ENCODE data around the gene PELI3.

DNA sequence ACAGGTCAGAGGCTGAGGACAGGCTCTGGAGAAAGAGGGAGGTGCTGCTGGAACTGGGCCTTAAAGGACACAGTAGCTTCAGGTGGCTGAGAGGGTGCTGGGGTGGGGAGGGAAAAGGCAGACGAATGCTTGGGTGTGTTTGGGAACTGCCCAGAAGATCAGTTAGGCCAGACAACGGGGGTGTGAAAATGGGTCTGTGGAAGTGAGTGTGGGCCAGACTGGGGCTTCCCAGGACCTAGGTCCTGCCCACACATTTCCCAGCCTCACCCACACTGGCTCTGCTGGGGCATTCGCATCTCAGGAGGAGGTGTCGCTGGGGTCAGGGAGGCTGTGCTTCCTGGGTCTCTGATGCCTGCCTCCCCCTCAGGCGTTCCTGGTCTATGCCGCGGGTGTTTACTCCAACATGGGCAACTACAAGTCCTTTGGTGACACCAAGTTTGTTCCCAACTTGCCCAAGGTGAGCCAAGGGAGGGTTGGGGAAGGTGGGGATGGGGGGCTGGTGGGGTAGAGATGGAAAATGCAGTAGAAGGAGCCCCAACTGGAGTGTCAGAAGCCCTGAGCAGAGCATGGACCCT lies 18.2 kb downstream of the PELI3 start:
- TF ChIP-seq, protein P1, sequence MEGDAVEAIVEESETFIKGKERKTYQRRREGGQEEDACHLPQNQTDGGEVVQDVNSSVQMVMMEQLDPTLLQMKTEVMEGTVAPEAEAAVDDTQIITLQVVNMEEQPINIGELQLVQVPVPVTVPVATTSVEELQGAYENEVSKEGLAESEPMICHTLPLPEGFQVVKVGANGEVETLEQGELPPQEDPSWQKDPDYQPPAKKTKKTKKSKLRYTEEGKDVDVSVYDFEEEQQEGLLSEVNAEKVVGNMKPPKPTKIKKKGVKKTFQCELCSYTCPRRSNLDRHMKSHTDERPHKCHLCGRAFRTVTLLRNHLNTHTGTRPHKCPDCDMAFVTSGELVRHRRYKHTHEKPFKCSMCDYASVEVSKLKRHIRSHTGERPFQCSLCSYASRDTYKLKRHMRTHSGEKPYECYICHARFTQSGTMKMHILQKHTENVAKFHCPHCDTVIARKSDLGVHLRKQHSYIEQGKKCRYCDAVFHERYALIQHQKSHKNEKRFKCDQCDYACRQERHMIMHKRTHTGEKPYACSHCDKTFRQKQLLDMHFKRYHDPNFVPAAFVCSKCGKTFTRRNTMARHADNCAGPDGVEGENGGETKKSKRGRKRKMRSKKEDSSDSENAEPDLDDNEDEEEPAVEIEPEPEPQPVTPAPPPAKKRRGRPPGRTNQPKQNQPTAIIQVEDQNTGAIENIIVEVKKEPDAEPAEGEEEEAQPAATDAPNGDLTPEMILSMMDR (IDR thresholded peaks at IDR 0.05; ENCODE audit: low read depth, low read length), result no peak
- TF ChIP-seq POLR2A (IDR thresholded peaks at IDR 0.05; ENCODE audit: extremely low read depth, insufficient read length) (no peak), MYC (IDR thresholded peaks at IDR 0.05; ENCODE audit: low read depth, low read length) (no peak)
- TF ChIP-seq, protein P2, sequence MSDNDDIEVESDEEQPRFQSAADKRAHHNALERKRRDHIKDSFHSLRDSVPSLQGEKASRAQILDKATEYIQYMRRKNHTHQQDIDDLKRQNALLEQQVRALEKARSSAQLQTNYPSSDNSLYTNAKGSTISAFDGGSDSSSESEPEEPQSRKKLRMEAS (IDR thresholded peaks at IDR 0.05; ENCODE audit: low read depth, low read length), result no peak

All from NB4 (cell line).